Amygdala (tissue), 56 donors: ENCODE data around the gene BBS7.
A peak's percentile ranks its signal among the peaks of the same experiment; 100 is the strongest.

Source experiments
- DNase-seq, 56 donors: peaks; one replicate each; lab custom pipeline; 2025; lab: John Stamatoyannopoulos, UW

The BBS7 gene

GRCh38 chr4:121838136-121838535 lies 32.1 kb downstream of the BBS7 start:
- DNase-seq, result no peak

DNA sequence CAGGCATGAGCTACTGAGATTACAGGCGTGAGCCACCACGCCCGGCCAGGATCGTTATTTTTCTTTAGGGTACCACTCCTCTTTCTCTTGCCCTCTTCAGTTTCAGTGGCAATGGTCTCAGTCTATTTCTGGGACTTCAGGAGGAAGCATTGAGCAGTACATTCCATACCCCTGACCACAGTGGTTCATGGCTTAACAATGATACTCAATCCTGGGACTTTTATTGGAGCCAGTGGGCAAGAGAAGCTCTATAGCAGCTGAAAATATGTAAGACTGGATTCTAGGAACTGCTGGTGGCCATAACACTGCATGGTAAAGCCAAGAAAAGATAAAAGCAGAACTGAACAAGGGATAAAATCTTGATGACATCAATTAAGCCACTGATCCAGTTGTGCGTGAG lies 40.8 kb downstream of the BBS7 start:
- no peak for DNase-seq

GRCh38 chr4:121827853-121828252 lies 42.4 kb downstream of the BBS7 start:
- no peak for DNase-seq

GRCh38 chr4:121824950-121825349 lies 45.3 kb downstream of the BBS7 start:
- no peak for DNase-seq

DNA sequence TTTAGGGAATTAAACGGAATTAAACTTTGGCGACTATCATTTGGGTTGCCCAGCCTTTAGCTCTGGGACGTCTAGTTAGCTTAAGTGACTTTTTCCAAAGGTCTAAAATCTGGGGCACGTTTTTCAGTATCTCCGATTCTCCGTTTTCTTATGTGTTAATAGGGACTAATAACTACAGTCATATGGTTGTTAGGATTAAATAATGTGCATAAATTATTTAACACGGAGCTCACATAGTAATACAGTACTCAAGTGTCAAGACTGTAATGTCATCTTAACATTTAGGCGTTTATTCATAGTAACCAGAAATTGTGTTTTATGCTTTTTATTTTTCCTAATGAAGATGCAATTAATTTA lies 46.1 kb downstream of the BBS7 start:
- no peak for DNase-seq

DNA sequence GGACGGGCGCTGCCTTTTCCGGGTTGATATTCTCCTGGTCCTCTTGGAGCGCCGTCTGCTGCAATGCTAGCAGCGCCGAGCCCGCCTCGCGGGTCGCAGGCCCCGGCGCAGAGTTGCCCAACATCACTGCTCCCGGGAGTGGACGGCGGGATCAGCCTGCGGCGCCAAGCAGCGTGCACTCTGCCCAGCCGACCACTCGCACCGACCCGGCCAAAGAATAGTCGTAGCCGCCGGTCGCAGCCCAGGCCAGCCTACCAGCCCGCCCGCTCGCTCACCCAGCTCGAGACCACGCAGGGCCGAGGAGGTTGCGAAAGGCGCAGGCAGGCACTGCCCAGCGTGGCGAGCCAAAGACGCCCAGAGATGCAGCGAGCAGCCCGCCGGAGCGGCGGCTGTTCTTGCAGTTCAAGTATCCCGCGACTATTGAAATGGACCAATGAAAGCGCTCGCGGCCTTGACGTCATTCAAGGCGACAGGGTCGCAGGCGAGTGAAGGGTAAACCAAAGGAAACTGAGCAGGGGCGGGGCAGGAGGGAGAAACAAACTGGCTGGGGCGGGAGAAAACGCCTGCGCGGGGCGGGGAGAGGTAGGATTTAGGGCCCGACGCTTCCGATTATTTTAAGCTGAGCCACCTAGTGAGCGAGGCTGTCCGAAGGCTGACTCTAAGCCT lies 46.6 kb downstream of the BBS7 start, which contains the start of gene CCNA2:
CCNA2 (minus strand) TSS at position 379 of the 666 bp plus-strand sequence; CDS start at position 124, 255 bp downstream.
- DNase-seq, result peak; percentile 27 to 98 (median 90)

DNA sequence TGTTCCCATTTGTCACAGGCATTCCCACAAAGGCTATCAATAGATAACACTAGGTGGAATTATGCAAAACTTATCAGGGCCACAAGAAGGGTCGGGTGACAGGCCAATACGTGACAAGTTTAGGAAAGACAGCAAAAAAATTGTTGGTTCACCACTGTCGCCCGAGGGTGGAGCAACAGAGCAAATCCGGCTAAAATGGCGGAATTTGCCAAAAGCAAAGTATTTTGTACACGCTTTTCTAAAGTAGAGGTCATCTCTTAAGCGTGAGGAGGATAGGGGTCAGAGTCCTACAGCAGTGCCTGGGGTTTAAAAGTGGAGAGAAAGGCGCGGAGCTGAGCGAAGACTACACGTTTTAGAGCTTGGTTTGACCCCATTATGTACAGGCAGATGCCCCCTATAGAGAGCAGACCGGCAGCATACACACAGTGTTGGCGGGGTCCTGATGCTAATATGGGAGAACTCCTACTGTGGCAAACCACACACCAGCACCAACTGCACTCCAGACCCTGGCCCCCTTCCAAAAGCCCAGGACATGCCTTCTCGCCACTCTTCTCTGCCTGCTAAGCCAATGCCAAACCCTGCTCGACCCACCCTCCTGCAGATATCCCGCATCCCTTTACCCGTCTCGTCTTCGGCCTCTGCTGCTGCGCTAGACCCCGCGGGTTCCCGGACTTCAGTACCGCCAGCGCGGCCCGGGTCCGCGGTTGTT lies 47.3 kb downstream of the BBS7 start:
- peak in 6 of 56 donors; percentile 7 to 40 (median 12) for DNase-seq

DNA sequence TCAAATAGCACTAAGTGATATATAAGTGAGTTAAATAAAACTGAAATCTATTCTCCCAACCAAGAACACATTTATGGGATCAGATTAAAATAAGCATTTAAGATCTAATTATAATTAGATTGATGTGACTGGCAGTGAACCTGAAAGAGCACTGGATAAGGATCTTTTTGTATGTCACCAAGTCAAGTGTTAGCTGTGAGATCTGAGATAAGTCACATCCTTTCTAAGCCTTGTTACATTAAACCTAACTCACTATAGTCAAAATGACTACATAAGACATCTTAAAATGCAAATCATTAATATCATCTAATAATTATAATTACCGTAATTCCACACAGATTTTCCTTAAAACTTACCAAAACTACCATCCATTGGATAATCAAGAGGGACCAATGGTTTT lies 48.2 kb downstream of the BBS7 start:
- no peak for DNase-seq

DNA sequence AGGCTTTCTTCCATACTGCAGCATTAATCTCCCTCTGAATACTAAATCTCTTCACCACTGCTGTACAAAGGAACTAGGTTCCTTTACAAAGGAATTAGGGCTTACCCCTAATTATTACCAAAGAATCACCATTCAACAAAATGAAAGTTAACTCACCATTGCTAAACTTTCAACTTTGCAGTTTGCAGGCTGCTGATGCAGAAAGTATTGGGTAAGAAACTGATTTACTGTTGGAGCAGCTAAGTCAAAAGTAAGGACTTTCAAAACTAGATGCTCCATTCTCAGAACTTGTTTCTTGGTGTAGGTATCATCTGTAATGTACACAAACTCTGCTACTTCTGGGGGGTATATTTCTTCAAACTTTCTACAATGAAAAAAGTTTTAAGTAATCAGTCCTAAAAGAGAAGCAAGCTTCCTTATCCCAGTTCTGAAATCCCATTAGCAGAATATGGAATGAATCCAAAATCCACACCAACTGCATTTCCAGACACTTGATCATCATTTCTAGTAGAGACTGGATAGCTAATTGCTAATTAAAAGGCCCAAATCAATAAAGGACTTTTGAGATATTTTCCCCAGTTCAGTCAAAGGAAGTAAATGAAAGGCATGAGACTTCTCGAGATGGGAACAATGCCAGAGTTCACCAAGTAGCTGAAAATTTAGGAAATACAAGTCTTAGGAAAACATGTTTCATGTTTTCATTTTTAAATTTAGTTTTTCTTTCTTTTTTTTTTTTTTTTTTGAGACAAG lies 50.9 kb downstream of the BBS7 start:
- DNase-seq, result no peak

GRCh38 chr4:121818215-121818614 lies 52.1 kb downstream of the BBS7 start:
- DNase-seq, result no peak

DNA sequence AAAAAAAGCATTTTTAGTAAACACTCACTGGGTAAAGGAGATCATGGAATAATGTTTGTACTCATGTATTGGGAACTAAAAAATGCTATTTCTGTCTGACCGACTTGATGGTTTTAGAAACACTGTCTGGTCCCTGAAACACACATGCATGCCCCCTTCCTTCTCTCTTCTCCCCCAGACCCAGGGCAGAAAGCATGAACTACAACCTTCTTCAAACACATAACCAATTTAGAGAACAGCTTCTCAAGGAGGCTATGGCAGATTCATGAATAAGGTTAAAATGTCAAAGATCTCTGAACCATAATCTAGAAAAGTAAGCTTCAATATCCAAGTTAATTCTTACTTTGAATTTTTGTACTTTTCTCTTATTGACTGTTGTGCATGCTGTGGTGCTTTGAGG lies 52.6 kb downstream of the BBS7 start:
- DNase-seq, result no peak

DNA sequence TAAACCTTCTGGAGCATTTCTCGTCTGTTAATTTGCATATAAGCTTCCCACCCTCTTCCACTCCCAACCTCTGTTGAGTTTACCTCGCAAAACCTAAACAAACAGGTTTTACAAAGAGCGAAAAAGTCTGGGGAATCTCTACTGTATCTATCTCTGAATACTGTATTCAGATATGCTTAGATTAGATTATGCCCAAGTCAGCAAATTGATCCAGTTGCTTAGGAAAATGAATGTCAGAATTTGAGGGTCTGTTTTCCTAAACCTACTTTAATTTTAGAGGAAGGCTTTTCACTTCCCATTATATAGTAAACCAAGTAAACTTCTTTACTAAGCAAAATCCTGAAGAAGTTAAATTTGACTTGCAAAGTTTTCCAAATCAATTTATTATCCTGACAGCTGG lies 53.3 kb downstream of the BBS7 start:
- no peak for DNase-seq

DNA sequence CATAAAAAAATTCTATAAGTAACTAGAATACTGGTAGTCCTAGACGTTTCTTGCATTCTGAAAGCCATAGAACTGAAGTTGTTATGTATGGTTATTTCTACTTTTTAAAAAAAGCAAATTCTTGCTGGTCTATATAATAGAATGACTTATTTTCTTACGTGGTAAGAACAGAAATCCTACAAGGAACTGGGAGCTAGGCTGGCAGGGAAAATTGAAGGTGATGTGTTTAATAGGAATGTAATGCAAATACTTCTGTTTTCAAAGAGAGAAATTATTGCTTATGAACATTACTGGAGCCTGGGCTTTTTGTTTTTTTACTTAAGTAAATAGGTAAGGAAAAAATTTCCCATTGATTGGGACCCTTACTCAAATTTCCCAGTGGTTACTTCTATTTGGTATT lies 55.5 kb downstream of the BBS7 start:
- no peak for DNase-seq

DNA sequence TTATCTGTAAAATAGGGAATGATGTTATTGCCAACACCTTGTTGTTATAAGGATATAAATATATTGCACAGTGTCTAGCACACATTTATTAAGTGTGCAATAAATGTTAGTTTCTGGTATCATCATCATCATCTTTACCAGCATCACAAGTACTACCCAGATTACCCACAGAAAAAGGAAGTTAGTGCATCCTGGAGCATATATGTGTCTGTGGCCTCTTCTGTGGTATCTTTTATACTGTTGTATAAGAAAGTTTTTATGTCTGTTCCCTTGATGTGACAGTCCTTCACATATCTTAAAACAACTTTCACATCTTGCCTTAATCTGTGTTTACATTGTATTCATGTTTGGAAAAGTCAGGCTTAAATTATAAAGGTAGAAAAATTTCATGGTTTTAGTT lies 59.2 kb downstream of the BBS7 start:
- DNase-seq, result no peak

GRCh38 chr4:121806411-121806810 lies 63.9 kb downstream of the BBS7 start:
- DNase-seq, result no peak

DNA sequence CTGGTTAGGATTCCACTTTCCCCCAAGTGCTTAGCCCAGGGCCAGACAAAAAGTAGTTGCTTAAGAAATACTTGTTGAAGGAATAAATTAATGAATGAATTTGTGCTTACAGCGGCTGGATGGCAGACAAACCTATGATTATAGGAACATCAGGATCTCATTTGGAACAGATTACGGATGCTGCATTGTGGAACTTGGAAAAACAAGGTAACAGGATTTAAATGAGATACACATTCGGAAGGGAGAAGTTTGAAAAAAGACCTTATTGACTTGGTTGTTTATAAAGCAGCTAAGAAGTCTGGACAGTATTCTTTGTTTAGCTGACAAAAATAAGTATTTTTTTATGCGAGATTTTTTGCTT lies 68.6 kb downstream of the BBS7 start:
- no peak for DNase-seq

- peak; percentile 14 to 93 (median 82) for DNase-seq
Observed at GRCh38 chr4:121800961-121801714, 69.1 kb downstream of the BBS7 start, which contains the start of gene EXOSC9. EXOSC9 (plus strand) TSS chr4:121801323; CDS start chr4:121801425, 102 bp downstream.

DNA sequence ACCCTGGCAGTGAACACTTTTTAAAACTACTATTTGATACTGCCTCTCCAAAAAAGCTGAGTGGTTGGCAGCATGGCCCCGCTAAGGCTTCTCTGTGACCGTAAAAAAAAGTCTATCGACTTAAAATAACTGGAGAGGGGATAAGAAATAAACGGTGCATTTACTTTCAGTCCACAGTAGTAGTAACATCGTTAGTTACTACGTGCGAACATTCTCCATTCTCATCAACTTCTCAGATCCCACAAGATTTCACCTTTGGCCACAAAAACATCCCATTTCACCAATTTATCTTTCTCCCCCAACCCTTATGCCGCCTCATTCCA lies 69.7 kb downstream of the BBS7 start:
- DNase-seq, result no peak

DNA sequence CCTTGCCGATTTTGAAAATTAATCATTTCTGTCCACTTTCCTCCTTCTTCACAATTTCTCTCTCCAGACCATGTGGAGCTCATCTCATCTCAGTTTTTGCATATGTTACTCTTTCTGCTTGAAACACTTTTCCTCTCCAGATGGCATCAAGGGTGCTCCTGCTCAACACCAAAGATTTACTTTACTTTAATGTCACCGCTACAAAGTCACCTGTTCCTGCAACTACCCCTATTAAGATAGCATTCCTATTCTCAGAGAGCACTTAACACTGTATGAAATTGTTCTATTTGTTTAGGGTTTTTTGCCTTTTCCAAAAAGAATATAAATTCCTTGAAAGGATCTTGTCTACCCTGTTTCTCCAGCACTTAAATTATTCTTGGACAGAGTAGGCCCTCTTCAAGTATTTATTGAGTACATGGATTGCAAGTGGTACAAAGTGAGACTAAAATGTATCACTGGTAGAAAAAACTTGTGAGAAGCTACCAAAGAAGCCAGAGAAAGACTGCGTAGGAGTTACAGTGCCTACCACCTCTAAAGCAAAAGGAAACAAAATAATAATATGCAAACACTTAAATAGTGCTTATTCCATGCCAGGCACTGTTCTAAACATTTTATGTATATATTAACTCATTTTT lies 70.3 kb downstream of the BBS7 start:
- DNase-seq, result no peak

GRCh38 chr4:121799208-121799823 lies 71.0 kb downstream of the BBS7 start:
- no peak for DNase-seq
